SK-MEL-5 (cell line): Measurements from ENCODE around the gene ADA. TPM values are rescaled to one million over a fixed set of nuclear protein-coding genes. Genes with fewer than 3 reads are reported as not detected.

Source experiments
- DNase-seq: peaks from one replicate; pipeline ENCODE4 v3.0.0-alpha.2; 2016; ENCODE audit warnings: low read depth, low spot score
- in situ Hi-C: cut with HindIII; loops from 2 replicates; pipeline ENCODE4 v1.10.0; 2016; ENCODE audit warnings: low sequenced_read_pairs, high pct_unique_total_duplicates, low pct_unique_long_range_greater_than_20kb
- total RNA-seq: library from RNA; depleted of rRNA; stranded (reverse); fragments of >200 nt; shearing (Covaris generic); gene quantifications from 2 replicates; pipeline ENCODE4 v1.2.3, GENCODE V29; 2014

Gene ADA
- total RNA-seq, 1 experiment from 2014 or later = 12.4 TPM

DNA sequence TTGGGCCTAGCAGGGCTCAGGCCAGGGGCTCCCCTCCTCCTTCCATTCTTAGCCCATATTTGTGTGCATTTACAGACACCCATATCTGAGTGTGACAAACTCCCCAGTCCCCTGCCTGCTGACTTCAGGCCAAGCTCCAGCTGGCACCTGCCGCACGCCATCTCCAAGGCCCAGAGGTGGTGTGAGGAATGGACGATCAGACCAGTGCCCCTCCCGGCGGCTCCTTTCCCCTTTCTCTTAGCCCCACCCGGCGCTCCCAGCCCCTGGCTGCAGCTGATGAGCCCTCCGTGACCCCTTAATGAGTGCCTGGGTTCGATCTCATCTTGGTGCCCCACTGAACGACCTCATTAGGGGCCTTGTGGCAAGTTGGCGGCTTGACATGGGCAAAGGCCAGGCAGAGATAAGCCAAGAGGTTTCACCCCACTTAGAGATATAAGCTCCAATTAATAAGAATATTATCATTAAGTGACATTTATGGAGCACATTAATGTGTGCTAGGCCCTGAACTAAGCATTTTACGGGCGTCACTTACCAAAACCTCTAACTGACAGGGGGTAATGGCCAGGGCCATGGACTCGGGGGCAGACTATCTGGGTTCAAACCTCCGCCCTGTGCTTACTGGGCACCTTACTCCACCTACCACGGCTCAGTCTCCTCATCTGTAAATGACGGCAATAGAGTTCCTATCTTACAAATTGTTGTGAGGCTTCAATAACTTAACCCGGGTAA is 17.5 kb downstream of the ADA start:
- in situ Hi-C loops = no loop called here

DNA sequence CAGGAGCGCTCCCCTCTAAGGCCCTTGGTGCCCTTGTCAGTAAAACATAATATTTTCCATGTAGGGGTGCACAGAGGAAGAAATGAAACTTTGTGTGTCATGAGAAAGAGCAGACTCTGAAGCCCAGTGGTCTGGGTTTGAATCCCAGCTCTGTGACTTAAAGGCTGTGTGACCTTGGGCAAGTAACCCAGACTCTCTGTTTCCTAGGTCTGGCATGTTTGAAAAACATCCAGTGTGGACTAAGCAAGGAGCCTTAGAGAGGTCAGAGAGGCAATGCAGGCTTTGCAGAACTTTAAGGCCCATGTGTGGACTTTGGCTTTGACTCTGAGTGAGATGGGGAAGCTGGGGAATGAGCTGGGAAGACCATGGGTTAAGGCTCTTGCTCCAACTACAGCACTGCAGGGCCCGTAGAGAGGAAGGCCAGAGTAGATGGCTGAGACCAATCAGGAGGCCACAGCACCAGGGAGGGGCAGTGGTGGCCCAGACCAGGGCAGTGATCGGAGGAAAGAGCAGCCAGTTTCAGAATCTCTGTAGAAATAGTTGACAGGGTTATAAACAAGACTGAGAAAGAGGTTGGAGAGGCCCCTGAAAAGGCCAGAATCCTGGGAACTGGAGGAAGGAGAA is 18.2 kb downstream of the ADA start:
- DNase-seq = no peak
- in situ Hi-C loops = no loop called here

More for the DNA sequence above, 17.5 kb downstream of the ADA start:
- no peak for DNase-seq

DNA sequence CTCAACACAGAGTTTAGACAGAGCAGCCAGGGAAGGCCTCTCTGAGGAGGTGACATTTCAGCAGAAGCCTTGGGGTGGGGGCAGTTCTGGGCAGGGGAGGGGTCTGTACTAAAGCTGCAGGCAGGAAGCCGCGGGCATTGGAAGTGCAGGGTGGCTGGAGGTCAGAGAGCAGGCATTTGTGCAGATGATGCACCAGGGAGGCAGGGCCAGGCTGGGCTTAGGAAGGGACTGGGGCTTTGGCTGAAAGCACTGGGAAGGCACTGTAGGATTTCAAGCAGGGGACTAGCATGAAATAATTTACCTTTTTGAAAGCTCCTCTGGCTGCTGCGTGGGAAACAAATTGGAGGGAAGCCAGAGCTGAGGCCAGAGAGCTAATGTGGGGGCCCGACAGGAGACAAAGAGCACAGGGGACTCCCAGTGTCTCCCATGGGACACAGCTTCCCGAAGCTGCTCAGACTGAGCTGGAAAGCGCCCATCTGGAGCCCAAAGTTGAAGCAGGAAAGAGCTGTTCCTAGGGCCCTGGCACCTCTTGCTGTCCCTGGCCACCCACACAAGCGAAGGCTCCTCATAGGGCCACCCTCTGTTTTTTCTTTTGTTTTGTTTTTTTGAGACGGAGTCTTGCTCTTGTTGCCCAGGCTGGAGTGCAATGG is 19.3 kb downstream of the ADA start:
- DNase-seq = no peak
- in situ Hi-C loops = no loop called here

DNA sequence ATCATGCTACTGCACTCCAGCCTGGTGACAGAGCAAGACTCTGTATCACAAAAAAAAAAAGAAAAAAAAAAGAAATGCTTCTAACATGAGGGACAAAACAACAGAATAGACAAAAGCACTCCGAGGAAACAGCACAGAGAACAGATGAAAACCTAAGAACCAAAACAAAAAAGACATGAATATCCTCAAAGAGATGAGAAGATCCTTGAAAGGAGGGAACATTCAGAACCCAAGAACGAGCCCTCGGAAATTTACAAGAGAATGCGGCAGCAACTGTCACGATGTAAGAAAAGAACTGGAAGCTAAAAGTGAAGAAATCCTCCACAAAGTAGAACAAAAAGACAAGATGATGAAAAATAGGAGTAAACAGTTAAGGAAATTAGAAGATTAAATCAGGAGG is 21.2 kb downstream of the ADA start:
- no peak for DNase-seq
- in situ Hi-C loops = no loop called here

DNA sequence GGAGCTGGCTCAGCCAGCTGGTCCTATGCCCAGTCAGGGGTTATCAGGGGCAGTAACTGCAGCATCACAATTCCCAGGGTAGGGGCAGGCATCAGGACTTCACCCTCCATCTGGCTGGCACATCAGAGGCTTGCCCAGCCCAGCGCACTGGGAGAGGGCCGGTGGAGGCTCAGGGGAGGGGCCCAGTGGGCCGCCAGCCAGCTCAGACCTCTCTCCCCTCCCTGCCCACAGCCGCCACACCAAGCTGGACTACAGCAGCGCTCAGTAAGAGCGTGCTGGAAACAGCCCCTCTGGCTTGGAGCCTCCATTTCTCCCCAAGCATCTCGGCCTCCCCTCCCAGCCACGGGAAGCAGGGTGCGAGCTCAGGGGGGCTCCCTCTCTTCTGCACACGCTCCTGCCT is 22.0 kb downstream of the ADA start:
- in situ Hi-C loops = no loop called here
- DNase-seq = no peak

DNA sequence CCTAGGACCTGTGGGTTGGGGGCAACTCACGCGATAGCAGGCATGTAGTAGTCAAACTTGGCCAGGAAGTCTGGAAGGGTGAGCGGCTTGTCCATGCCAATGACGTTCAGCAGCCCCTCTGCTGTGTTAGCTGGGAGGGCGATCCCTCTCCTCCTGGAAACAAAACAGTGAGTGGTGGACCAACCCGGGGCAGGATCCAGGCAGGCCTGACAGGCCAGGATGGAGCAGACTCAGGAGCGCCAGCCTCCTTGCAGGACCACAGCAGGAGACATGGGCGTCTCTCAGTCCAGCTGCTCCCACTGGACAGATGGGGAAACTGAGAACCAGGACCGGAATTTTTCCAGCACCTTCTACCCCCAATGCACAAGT is 22.5 kb downstream of the ADA start:
- no peak for DNase-seq
- in situ Hi-C loops = no loop called here

DNA sequence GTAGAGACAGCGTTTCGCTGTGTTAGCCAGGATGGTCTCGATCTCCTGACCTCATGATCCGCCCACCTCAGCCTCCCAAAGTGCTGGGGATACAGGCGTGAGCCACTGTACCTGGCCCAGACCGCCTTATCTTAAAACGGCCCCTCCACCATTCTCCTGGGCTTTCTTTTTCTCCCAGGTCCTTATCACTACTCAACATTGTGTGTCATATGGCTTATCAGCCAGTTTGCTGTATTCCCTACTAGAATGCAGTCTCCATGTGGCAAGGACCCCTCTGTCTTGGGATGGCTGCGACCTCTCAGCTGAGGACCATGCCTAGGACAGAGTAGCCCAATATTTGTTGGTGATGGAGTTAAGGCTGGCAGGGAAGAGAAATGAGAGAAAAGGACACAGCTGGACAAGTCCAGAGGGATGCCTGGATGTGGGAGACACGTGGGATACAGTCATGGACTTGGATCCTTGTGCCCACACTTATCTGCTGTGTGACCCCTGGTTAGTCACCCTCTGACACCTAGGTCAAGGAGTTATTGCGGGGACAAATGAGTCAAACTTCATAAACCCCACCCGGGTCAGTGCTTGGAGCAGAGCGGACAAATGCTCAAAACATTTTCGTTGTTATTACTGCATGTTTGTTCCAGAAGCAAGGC is 24.0 kb downstream of the ADA start:
- DNase-seq = no peak
- in situ Hi-C loops = no loop called here

DNA sequence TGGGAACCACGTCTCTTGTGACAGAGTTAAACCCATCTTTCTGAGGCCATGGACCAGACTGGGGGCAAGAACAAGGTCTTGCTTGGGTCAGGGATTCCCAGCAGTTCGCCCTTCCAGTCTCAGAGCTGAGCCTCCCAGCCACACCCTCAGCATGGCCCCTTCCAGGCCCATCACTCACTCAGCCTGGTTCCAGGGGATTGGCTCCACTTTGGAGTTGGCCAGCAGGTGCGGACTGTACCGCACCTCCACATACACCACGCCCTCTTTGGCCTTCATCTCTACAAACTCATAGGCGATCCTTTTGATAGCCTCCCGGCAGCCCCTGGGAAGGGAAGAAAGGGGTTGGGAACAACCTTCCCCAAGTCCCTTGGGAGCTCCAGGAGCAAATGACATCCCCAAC is 25.2 kb downstream of the ADA start:
- in situ Hi-C loops = no loop called here
- DNase-seq = no peak

DNA sequence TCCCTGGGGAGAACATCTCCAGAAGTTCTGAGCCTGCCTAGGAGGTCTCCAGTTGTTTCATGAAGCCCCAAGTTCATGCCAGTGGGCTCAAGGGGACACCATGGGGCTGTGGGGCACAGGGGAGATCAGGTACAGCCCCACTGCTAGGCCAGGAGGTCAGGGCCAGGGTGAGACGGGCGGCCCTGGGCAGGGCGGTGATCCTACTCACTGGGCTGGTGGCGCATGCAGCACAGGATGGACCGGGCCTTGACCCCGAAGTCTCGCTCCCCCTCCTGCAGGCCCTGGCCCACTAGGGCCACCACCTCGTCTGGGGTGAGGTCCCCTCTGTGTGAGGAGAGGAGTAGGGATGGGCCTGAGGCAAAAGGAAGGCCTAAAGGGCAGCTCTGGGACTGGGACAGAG is 26.1 kb downstream of the ADA start:
- in situ Hi-C loops = no loop called here
- DNase-seq = no peak

DNA sequence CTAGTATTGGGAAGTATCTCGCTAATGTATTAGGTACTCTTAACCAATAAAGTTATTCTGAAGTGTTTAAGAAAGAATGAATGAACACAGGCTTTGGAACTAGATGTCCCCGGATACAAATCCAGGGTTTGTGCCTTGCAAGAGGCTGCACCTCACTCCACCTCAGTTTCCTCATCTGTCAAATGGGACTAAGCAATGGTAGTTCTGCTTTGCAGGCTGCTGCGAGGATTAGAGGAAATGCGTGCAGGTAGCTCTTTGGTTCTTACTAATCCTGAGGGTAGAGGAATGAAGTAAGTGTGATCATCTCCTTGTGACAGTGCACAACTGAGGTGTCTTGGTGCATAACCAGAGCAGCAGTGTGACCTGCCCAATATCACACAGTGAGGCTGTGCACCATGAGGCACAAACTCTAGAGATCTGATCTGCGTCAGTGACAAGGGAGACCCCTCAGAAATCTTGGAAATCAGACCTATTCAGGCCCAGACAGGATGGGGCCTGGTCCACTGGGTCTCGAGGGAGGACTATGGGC is 26.7 kb downstream of the ADA start:
- in situ Hi-C loops = no loop called here
- DNase-seq = no peak

DNA sequence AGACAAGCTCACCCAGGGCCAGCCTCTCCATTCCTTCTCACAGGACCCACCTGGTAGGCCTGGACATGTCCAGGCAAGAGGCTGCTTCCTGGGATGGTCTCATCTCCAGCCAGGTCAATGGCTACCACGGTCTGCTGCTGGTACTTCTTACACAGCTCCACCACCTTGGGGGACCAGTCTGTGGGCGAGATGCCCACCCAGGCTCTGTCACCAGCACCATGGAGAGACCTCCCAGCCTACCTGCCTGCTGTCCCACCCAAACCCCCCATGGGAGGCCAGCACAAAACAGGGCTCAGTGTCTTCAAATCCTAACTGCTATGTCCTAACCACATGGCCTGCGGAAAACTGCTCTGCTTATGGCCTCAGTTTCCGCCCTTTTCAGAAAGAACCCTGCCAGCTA is 27.3 kb downstream of the ADA start:
- no peak for DNase-seq
- in situ Hi-C loops = no loop called here

DNA sequence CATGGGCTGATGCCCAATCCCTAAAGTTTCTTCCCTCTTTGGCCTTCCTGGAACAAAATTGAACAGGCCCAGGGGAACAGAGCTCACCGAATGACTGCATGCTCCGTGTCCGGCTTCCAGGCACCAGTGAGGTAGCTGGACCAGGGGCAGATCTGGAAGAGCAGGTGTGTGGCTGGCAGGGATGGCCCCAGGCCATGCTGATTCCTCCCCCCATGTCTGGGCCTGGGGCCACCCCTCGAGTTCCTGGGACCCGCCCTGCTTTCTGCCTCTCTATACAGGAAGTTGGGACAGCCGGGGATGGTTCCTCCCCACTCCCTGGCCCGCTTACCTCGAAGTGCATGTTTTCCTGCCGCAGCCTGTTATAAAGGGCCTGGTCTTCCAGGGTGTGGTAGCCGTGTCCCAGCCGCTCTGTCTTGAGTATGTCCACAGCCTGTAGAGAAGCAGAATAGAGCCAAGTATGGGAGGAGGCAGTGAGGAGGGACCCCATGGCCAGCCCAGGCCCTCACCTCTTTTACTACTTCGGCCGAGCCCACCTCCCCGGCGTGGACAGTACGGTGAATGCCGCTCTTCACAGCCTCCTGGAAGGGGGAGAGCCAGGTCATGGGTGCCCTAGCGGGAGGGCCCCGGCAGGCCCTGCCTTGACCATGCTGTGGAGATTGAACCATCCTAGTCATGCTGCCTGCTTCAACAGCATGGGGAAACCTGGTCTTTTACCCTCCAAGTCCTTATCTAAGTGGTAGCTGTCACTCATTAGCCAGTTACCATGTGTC is 28.8 kb downstream of the ADA start:
- no peak for DNase-seq
- in situ Hi-C loops = no loop called here

DNA sequence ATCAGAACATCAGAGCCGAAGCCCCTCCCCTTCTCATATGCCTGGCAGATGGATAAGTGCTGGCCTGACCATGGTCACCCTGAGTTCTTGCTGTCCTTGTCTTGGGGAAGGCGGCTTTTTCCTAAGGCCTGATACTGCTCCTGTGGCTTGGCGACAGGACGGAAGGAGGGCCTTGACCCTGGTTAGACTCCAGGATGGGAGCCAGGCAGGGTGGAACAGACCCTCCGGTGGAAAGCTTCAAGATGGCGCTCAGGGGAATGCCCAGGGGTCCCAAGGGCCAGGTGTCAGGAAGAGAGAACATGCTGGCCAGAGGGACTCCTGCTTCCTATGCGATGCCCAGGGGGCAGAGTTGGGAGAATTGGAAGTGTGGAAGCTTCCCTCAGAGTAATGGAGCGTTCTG is 29.6 kb downstream of the ADA start:
- in situ Hi-C loops = no loop called here
- DNase-seq = no peak

DNA sequence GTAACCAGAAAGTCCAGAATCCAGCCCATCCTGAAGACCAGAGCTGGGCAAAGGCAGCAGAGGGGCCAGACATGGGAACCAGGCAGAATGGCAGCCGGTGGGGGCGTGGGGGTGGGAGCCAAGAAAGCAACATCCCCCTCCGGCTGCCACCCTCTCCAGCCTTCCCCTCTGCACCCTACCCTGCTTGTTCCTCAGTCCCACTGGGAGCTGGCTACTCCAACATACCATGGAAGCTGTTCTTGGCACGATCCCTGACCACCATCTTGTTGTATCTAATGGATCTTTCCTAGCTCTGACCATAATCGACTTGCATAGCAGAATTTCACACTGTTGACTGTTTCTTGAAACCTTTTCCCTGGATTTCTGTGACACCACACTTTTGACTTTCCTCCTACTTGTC is 30.2 kb downstream of the ADA start:
- in situ Hi-C loops = no loop called here
- no peak for DNase-seq

DNA sequence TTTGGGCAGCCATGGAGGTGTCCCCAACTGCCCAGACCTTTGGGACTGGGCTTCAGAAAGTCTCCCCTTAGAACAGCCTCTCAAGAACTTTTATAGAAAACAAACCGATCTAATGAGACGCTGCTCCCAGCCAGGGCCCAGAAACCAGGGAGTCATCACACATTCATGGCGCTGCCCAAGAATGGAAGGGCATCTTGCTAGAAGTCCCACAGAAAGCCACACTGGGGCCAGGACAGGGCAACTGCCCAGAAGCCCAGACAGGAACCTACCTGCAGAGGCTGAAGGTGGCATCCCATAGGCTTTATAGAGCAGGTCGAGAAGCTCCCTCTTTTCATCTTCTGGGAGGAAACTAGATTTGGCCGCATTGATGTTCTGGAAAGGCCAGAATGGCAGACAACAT is 31.5 kb downstream of the ADA start:
- in situ Hi-C loops = no loop called here

DNA sequence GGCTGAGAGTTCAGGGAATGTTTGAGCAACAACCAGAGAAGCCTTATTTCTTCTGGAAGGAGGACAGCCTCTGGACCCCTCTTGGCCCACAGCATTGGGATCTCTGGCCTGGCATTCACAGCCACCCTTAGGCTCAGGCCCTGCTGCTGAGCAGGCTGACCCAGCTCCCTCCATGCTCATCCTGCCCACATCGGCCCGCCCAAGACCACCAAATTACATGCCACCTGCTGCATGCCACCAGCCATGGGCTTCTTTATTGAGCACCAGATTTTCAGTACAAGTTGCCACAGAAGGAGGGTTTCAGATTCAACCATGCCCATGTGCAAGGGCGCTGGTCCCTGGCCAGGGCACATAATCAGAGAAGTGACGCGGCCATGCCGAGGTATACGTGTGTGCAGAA is 32.2 kb downstream of the ADA start:
- in situ Hi-C loops = no loop called here
- DNase-seq = no peak

More for the DNA sequence above, 31.5 kb downstream of the ADA start:
- no peak for DNase-seq

DNA sequence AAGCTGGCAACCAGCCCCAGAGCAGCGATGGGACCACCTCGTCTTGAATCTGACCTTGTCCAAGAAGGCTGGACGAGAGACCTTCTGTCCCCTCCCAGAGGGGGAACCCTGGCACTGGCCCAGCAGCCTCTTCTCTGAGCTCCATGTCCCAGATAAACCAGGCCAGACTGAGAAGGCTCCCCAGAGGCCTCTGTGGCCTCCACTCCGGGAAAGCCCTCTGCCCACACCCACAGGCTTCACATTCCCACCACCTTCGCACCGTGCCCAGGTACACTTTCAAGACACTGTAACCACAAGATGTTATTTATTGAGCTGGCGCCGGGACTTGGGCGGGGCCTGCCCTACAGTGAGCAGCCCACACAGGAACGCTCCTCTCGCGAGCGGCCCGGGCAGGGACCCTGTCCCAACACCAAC is 33.2 kb downstream of the ADA start:
- DNase-seq = no peak
- in situ Hi-C loops = no loop called here

DNA sequence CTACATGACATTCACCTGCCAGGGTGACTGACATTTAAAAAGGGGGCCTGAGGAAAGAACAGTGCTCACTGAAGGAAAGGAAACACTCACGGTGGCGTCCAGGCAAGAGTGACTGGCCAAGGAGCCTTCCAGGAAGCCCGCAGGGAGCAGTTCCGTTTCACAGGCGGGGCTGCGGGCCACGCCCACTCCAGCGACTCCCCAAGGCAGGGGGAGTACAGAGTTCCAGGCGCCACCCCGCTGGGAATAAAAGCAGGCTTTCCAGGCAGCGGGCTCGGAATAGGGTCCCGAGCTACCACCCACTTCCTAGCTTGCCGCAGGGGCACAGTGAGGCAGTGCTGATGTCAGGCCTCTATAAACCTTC is 34.9 kb downstream of the ADA start:
- in situ Hi-C loops = no loop called here
- DNase-seq = no peak
